Testis (tissue), 3 donors: Measurements from ENCODE around the gene CCDC106. TPM values are rescaled to one million over a fixed set of nuclear protein-coding genes. Genes with fewer than 3 reads are reported as not detected.

ENCODE experiments used
- DNase-seq: peaks from one replicate; pipeline ENCODE4 v3.0.0-alpha.2; 2019
- H3K27ac ChIP-seq, 2 donors: fragments of 200-600 bp; sonication (generic); one replicate each; pipeline ENCODE4 v1.5.1; 2019
- H3K27me3 ChIP-seq: fragments of 200-600 bp; sonication (generic); one replicate; pipeline ENCODE4 v1.5.1; 2019
- H3K36me3 ChIP-seq: fragments of 200-600 bp; sonication (generic); one replicate; pipeline ENCODE4 v1.5.1; 2017; ENCODE audit warnings: low read depth; ENCODE audit errors: missing control alignments
- H3K4me1 ChIP-seq: fragments of 200-600 bp; sonication (generic); one replicate; pipeline ENCODE4 v1.5.1; 2019
- H3K4me3 ChIP-seq, 2 donors: fragments of 200-600 bp; sonication (generic); one replicate each; pipeline ENCODE4 v1.5.1; 2017 to 2019
- H3K9me3 ChIP-seq: fragments of 200-600 bp; sonication (generic); one replicate; pipeline ENCODE4 v1.5.1; 2017
- CTCF ChIP-seq, 3 experiments: fragments of 450-650 bp in 2 of 3; fragments of 200-600 bp in 1 of 3; sonication (generic) in 1 of 3; IDR thresholded peaks; one replicate each; pipeline ENCODE4 v1.5.1; 2016 to 2019; ENCODE audit warnings: antibody characterized with exemption in 3 of 3, mild to moderate bottlenecking in 2 of 3, moderate library complexity in 1 of 3
- POLR2A ChIP-seq: fragments of 450-650 bp; IDR thresholded peaks from one replicate; pipeline ENCODE4 v1.6.1; 2017; ENCODE audit warnings: antibody characterized with exemption, mild to moderate bottlenecking, moderate library complexity
- WGBS, 2 donors: methylation state at CpG; one replicate each; pipeline ENCODE4 v1.1.5; 2018; 5-methylcytosine and 5-hydroxymethylcytosine counted together
- intact Hi-C: fragments of 100-400 bp; cut with DNase I; formaldehyde crosslinking; loops from one replicate; pipeline ENCODE4 v1.15.1; 2023; ENCODE audit warnings: low total_unique reads
- polyA plus RNA-seq: library from polyadenylated mRNA; stranded (reverse); fragments of 350-450 nt; fragmentation: Illumina TruSeq; extraction: RNeasy Lipid Tissue Mini Kit (QIAGEN cat#74804); gene quantifications from one replicate; pipeline ENCODE4 v1.2.3, GENCODE V29; 2014; ENCODE audit warnings: low read depth, low replicate concordance; ENCODE audit not compliant: insufficient read depth
- total RNA-seq, 2 donors: library from RNA; depleted of rRNA; stranded (reverse); fragments of >200 nt; gene quantifications; one replicate each; pipeline ENCODE4 v1.2.3, GENCODE V29; 2016

Gene CCDC106
- total and polyA plus RNA-seq, 3 donors from 2014 or later: 34.5 to 84.9 (median 57.0) TPM

GRCh38 chr19:55606817-55607216, 41.2 kb upstream of the CCDC106 start:
- Histone ChIP-seq H3K36me3 (no peaks in the 10 kb centered on the region), H3K4me3 (no peak overlapping the region), H3K27me3 (no peaks in the 10 kb centered on the region), H3K27ac (peak overlapping the region in 1 of 2 donors; percentile 53), H3K4me1 (peaks cover 18% of the 10 kb centered on the region), H3K9me3 (no peaks in the 10 kb centered on the region)
- no peak for DNase-seq
- WGBS, 2 donors: 50 to 68% methylated on average over 9 of the region's 9 CpGs
- intact Hi-C loops: loop anchor here (10.0 kb wide), 1 partner anchor 92 kb away; no protein-coding TSS in a partner anchor
- TF ChIP-seq CTCF (IDR thresholded peaks at IDR 0.05): no peak
- no peak for TF ChIP-seq POLR2A

- Histone ChIP-seq H3K27me3 (no peaks in the 10 kb centered on the region), H3K4me1 (peaks cover 20% of the 10 kb centered on the region), H3K4me3 (no peak overlapping the region), H3K27ac (no peak overlapping the region), H3K9me3 (no peaks in the 10 kb centered on the region), H3K36me3 (no peaks in the 10 kb centered on the region)
- no peak for TF ChIP-seq POLR2A
- no peak for TF ChIP-seq CTCF (IDR thresholded peaks at IDR 0.05)
- intact Hi-C loops: loop anchor here (10.0 kb wide), 1 partner anchor 95 kb away; no protein-coding TSS in a partner anchor
- no peak for DNase-seq
- 92 to 93% methylated on average over 5 of the region's 5 CpGs for WGBS, 2 donors
These were observed 38.7 kb upstream of the CCDC106 start for GRCh38 chr19:55609326-55609725.

GRCh38 chr19:55611300-55611982, 36.6 kb upstream of the CCDC106 start:
- no peak for DNase-seq
- H3K36me3 ChIP-seq: no peaks in the 10 kb centered on the region
- intact Hi-C loops: no loop called here
- no peak overlapping the region for H3K4me3 ChIP-seq
- WGBS, 2 donors: 50 to 56% methylated on average over 14 to 15 of the region's 15 CpGs
- no peak for TF ChIP-seq POLR2A
- no peak for TF ChIP-seq CTCF (IDR thresholded peaks at IDR 0.05)
- H3K27ac ChIP-seq: no peak overlapping the region
- H3K27me3 ChIP-seq: no peaks in the 10 kb centered on the region
- peaks cover 17% of the 10 kb centered on the region for H3K4me1 ChIP-seq
- H3K9me3 ChIP-seq: no peaks in the 10 kb centered on the region

GRCh38 chr19:55611983-55612645, 35.9 kb upstream of the CCDC106 start:
- H3K27me3 ChIP-seq: no peaks in the 10 kb centered on the region
- DNase-seq: no peak
- H3K36me3 ChIP-seq: no peaks in the 10 kb centered on the region
- intact Hi-C loops: no loop called here
- no peak overlapping the region for H3K4me3 ChIP-seq
- H3K27ac ChIP-seq: no peak overlapping the region
- no peaks in the 10 kb centered on the region for H3K9me3 ChIP-seq
- TF ChIP-seq CTCF (IDR thresholded peaks at IDR 0.05) (no peak), POLR2A (no peak)
- whole genome bisulfite sequencing, 2 donors: 66 to 74% methylated on average over 3 of the region's 3 CpGs
- H3K4me1 ChIP-seq: peaks cover 12% of the 10 kb centered on the region
